NCI-H1417 (cell line): ENCODE data around the gene ASPG.
A peak's percentile ranks its signal among the peaks of the same experiment; 100 is the strongest.

Source experiments
- DNase-seq, 3 experiments: peaks; one replicate each; lab custom pipeline; 2025; lab: John Stamatoyannopoulos, UW

Gene ASPG

GRCh38 chr14:104093366-104094055 is 8.0 kb downstream of the ASPG start:
- no peak for DNase-seq

DNA sequence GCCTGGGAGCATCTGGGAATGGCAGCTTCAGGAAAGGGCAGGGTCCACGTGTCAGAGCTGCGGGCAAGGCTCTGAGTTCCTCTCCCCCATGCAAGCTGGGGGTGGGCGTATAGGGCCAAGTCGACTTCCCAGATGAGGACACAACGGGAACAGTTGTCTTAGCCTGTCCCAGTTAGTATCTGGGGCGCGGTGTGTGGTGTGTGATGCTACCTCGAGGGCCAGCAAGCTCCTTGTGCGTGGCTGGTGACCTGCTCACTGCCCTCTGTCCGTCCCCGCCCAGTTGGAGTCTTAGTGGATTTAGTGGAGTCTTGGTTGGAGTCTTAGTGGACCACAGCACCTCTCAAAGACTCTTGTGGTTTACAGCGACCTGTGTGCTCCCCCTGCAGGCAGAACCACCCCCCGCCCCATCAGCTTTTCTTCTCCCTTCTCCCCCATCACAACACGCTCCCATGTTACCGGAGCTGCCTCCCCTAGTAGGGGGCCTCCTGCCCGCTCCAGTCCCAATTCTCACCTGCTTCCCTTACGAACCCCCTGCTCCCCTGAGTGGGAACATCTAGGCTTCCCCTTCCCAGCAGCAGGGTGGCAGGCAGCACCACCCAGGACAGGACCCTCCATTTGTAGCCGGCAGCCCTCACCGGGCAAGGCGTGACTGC is 8.7 kb downstream of the ASPG start:
- DNase-seq = no peak

- peak; percentile 44 to 76 (median 59) for DNase-seq
Measured at GRCh38 chr14:104094709-104095425, 9.4 kb downstream of the ASPG start.

DNA sequence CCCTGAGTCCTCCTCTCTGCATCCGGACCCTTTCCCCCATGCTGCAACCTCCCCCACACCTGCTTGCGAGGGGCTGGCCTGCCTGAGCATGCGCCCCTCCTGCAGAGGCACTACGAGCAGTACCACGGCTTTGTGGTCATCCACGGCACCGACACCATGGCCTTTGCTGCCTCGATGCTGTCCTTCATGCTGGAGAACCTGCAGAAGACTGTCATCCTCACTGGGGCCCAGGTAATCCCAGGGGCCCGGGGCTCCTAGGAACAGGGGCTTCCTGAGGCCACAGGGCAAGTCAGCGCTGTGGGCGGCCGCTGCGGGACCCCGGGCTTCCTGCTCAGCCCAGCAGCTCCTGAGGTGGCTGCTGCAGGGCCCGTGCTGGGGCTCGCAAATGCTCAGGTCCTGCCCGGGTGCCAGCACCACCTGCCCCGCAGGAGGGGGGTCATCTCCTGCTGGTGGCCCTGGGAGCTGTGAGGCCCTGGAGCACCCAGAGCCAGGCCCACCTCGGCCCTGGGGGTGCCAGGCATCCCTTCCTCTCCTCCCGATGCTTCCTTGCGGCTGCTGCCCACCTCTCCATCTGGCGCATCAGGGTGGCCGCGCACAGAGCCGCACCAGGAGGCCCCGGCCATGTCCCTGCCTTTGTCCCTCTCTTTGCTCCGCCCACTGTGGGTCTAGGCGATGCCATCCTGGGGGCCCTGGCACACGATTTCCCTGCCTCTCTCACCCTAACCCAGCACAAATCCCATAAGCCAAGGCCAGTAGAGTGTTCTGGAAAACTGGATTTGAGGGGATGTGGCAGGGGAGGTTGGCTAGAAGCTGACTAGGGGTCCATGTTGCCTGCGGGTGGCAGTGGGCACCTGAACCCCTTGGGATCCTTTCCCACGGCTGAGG is 10.2 kb downstream of the ASPG start:
- no peak for DNase-seq

DNA sequence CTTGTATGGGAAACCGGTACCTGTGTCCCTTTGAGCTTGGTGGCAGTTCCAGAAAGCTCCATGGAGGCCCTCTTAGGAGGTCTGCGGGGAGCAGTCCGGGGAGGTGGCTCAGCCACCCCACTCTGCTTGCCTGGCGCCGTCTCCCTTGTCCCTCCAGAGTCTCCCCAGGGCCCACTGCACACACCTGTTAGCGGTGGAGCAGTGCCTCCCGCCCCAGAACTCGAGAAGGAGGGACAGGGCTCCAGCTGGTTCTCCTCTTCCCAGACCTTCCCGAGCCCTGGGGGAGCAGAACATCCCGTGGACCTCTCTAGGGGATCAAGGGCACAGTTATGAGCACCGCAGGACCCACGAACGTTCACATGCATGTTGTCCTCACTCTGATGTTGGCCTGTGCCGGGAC is 10.8 kb downstream of the ASPG start:
- no peak for DNase-seq

DNA sequence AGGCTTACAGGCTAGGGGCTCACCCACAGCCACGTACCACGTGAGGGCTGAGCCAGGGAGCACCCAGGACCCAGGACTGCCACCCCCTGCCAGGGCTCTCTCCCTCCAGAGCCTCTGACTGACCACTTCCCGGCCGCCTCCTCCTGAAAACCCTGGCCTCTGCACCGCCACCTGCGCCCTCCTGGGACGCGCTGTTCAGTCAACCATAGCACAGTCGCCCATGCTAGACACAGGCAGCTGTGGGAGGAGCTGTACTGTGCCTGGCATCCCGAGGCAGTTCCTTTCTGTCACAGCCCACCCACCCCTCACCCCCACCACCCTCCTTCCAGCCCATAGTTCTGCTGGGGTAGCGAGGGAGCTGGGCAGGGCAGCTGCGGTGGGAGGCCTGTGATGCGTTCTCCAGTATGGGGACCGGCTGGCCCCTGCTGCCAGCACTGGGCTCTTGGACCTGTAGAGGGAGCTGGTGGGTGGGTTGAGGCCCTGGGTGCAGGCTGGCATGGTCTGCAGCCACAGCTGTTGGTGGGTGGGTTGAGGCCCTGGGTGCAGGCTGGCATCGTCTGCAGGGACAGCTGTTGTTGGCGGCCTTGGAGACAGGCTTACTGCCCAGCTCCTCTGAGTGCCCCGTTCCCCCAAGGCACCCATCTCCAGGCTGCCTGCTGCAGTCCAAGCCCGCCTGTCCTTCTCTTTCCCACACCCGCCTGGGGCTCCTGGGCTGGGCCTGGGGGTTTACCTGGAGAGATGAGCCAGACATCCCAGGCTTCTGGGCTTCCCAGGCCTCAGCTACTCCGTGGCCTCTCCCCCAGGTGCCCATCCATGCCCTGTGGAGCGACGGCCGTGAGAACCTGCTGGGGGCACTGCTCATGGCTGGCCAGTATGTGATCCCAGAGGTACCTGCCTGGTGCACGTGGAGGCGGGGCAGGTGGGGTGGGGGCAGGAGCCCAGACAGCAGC is 11.5 kb downstream of the ASPG start:
- DNase-seq = no peak

- no peak for DNase-seq
Measured at GRCh38 chr14:104098272-104099095, 13.0 kb downstream of the ASPG start.

DNA sequence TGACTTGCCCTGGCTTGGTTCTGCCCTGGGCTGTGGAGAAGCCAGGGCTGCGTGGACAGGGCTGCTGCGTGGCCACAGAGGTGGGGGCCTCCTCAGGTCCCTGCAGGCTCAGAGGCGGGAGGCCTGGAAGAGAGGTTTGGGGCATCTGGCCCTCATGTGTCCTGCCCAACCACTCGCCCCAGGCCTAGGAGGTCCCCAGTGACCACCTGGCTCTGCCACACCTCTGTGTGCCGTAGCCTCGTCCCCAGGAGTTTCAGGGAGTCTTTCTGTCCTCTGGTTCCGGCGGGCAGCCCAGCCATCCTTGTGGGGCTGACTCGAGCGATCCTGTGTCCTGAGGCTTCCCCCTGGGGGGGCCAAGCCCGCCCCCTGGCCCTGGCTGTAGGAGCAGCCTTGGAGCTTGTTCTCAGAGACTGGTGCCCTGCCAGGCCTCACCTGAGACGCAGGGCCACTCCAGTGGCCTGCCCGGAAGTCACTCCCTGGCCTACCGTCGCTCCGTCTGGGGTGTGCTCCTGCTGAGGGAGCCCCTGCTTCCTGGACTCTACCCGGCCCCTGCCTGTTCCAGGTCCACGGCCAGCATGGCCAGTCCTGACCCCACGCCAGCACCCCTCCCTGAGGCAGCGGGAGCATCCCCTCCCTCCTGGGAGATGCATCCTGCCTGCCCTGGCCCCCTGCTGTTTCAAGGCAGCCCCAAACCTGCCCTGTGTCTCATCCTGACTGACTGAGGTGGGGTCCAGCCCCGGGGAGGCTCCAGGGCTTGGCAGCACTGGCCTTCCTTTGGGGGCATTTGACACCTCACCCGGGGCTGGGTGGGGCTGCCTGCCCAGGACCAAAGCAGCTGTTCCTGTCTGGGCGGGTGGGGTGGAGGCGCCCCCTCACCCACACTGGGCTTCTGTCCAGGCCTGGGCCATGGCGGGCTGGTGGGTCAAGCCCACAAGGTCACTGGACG is 13.9 kb downstream of the ASPG start:
- no peak for DNase-seq

DNA sequence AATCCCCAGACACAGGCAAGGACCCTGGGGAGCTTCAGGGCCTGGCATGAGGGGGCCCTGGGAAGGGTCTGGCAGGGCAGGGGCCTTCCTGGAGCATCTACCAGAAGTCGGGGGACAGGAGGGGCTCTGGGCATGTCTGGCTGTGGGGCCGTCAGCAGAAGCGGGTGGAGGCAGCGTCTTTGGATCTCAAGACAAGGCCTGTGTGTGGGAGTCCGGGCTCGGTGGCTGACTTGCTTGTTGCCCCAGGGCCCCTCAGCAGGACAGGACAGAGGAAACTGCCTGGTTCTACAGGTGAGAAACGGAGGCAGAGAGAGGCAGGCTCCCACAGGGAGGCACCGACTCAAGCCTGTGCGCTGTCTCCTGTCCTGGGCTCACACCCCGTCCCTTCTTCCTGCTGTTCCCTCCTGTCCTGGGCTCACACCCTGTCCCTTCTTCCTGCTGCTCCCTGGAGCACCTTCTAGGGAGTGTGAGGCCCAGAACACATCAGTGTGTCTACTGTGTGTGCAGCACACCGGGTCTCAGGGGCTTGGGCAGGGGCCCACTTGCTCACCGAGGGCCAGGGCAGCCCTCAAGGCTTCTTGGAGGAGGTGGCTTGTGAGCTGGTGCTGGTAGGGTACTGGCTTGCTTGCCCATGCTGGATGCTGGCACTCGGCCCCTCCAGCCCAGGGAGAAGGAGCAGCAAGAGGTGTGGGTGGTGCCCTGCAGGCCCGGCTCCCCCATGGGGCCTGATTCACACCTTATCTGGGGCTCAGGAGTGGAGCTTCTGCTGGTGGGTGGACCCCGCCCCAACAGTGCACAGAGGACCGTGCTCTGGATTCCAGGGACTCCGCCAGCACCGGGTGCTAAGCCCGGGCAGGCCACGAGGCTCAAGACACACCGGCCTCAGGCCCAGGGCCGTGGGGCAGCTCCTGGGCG is 14.9 kb downstream of the ASPG start:
- DNase-seq = no peak

DNA sequence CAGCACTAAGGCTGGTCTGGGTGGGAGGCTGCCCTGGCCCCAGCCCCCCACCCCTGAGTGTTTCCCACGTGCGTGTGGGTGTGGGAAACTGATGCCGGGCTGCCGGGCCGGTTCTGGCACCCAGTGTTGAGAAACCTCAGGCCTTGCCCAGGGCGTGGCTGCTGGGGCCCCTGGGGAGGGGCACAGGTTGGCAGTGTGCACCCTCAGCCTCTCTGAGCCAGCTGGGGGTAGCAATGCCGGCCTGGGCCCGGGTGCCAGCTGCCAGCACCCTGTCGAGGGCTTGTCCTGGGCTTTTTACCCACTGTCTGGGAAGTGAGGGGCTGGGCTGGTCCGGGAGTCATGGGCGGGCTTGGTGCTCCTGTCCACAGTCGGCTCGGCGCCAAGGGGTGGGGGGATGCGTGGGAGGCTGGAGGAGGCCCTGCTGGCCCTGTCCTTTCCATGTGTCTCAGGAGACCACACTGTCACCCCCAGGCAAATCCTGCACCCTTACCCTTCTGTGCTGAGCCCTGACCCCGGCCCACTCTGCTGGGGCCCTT is 15.7 kb downstream of the ASPG start:
- no peak for DNase-seq

DNA sequence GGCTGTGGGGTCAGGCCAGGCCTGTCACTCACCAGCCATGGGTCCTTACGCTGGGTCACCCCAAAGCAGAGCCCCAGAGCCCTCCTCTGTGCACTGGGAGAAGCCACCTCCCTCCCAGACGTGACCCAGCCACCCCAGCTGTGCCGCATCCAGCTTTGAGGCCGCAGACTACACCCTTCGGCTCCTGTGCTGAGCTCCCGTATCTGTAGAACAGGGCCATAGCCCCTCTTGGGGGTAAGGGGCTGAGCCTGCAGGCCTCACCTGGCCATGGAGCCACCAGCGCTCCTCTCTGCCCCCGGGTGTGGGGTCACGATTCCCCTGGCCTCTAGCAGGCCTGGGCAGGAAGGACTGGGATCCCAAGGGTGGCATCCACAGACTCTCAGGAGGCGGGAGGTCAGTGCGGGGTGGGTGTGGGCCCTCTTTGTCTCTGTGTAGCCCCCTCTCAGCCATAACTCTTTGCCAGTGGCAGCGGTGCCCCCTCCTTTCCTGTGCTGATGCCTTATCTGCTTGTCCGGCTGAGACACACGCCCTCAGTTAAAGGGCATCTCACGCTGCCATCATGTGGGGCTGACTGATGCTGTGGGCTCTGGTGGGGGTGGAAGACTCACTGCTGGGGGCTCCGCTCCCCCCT is 16.3 kb downstream of the ASPG start:
- DNase-seq = no peak

GRCh38 chr14:104102282-104102914 is 16.9 kb downstream of the ASPG start:
- DNase-seq = no peak

- no peak for DNase-seq
Measured at GRCh38 chr14:104103061-104103445, 17.6 kb downstream of the ASPG start.

DNA sequence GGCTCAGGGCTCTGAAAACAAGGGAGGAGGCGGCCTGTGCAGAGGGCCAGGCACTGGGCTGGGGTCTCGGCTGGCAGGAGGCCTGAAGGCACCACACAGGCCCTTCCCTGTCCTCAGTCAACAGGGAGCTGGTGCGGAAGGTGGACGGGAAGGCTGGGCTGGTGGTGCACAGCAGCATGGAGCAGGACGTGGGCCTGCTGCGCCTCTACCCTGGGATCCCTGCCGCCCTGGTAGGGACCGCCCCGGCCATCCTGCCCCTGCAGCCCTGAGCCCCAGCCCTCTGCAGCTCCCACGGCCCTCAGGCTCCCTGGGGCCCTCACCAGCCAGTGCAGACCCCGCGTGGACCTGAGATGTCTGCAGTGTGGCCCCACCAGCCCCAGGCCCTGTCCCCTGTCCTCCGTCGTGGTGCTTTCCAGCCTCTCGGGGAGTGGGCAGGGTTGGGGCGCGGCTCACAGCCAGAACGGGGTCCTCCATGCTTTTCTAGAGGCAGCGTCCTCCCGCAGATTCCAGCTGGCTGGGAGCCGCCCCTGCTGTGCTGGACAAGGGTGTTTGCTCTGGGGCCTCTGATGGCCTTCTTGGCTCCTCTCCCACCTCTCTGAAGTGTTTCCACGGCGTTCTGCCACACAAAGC is 18.1 kb downstream of the ASPG start:
- DNase-seq = peak in 1 of 3 experiments; percentile 41

DNA sequence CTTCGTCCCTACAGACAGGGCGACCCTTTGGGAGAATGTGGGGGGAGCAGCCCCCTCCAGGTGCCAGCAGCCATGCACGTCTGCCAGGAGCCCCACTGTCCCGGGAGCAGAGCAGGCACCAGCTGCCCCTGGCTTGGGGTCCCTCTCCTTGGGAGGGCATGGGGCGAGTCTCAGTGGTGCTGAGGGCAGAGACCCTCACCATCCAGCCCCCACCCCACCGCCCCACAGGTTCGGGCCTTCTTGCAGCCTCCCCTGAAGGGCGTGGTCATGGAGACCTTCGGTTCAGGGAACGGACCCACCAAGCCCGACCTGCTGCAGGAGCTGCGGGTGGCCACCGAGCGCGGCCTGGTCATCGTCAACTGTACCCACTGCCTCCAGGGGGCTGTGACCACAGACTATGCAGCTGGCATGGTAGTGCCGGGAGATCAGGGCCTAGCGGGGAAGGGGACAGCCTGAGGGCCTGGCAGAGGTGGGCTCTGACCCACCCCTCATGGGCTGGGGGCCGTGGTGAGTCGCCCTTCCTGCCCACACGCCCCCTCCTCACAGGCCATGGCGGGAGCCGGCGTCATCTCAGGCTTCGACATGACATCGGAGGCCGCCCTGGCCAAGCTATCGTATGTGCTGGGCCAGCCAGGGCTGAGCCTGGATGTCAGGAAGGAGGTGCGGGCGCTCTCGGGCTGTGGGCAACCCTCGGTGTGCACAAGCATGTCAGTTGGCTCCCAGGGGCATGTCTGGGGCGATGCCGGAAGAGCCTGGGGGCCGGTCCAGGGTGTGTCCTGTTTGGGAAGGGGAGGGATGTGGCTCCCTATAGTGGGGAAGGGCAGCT is 18.8 kb downstream of the ASPG start:
- DNase-seq = no peak
